ENCODE results near the gene CD2AP.
"Not testable (repeated sequence)": the region's sequence is repeated elsewhere in the genome, so short reads cannot be mapped to it uniquely, and the experiment has no call there.

Gene CD2AP

DNA sequence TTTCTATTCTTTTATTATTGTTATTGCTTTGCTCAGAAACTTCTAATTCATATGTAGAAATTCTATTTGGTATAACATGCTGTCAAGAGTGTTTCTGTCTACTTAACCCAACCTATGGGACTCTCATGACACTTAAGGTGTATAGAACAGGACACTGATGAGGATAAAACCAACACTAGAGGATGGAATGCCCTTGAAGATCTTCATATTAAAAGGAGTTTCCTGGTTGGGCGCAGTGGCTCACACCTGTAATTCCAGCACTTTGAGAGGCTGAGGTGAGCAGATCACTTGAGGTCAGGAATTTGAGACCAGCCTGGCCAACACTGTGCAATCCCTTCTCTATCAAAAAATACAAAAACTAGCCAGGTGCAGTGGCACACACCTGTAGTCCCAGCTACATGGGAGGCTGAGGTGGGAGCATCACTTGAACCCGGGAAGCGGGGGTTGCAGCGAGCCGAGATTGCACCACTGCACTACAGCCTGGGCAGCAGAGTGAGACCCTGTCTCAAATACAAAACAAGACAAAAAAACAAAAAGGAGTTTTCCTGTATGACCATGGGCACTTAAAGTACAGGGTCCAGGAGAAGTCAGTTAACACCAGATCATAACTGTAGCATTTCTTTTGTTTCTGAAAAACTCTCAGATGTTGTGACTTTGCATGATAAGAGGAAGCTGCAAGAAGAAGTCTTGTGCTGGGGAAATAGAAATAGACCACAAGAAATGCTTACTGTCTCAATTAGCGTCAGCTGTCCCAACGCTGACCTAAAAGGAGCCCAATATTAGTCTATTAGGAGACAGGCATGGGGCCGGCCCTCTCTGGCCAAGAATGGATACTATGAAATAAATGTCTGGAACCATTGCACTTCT lies 38.9 kb upstream of the CD2AP start:
- DNase-seq (ENCODE audit: extremely low read depth, low read depth) = no peak
- TF ChIP-seq, protein P1, sequence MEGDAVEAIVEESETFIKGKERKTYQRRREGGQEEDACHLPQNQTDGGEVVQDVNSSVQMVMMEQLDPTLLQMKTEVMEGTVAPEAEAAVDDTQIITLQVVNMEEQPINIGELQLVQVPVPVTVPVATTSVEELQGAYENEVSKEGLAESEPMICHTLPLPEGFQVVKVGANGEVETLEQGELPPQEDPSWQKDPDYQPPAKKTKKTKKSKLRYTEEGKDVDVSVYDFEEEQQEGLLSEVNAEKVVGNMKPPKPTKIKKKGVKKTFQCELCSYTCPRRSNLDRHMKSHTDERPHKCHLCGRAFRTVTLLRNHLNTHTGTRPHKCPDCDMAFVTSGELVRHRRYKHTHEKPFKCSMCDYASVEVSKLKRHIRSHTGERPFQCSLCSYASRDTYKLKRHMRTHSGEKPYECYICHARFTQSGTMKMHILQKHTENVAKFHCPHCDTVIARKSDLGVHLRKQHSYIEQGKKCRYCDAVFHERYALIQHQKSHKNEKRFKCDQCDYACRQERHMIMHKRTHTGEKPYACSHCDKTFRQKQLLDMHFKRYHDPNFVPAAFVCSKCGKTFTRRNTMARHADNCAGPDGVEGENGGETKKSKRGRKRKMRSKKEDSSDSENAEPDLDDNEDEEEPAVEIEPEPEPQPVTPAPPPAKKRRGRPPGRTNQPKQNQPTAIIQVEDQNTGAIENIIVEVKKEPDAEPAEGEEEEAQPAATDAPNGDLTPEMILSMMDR (IDR thresholded peaks at IDR 0.05; ENCODE audit: low read depth, low read length) = no peak

DNA sequence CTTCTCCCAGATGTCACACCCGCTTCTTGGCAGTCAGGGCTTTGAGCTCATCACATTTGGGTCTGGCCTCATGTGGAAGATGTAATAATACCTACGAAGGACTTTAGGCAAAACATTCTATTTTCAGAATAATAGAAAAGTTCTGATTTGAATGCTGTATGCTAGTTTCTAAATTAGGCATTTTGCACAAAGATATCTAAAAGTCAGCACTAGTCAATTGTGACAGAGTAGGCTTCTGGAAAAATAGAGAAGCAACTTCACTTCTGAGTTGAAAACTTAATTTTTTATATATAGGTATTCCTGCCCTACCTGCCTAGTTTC lies 38.3 kb upstream of the CD2AP start:
- DNase-seq (ENCODE audit: extremely low read depth, low read depth) = no peak
- TF ChIP-seq, protein P1 (IDR thresholded peaks at IDR 0.05; ENCODE audit: low read depth, low read length) = no peak

DNA sequence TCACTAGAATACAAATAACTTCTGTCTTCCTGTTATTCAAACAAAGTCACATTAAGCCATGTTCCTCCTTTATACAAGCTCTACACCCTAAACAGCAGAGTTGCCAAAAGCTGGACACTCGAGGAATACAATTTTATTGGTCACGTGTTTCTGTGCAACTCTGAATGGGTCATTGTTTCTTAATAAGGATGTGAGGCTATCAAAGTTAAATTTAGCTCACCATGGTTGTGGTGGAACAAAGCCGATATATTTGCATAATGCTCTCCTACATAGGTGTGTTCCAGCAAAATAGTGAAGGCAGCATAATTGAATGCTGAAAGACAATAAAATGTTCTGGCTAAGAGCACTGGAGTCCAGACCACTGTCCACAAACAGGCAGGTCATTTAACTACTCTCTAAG lies 36.9 kb upstream of the CD2AP start:
- TF ChIP-seq, protein P1 (IDR thresholded peaks at IDR 0.05; ENCODE audit: low read depth, low read length) = no peak
- no peak for DNase-seq (ENCODE audit: extremely low read depth, low read depth)

DNA sequence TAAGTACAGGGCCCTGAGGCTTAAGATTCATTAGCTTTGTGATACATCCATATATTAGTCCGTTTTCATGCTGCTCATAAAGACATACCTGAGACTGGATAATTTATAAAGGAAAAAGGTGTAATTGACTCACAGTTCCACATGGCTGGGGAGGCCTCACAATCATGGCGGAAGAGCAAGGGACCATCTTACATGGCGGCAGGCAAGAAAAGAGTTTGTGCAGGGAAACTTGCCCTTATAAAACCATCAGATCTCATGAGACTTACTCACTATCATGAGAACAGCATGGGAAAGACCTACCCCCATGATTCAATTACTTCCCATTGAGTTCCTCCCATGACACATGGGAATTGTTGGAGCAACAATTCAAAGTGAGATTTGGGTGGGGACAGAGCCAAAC lies 32.6 kb upstream of the CD2AP start:
- DNase-seq (ENCODE audit: extremely low read depth, low read depth) = not testable (repeated sequence)

DNA sequence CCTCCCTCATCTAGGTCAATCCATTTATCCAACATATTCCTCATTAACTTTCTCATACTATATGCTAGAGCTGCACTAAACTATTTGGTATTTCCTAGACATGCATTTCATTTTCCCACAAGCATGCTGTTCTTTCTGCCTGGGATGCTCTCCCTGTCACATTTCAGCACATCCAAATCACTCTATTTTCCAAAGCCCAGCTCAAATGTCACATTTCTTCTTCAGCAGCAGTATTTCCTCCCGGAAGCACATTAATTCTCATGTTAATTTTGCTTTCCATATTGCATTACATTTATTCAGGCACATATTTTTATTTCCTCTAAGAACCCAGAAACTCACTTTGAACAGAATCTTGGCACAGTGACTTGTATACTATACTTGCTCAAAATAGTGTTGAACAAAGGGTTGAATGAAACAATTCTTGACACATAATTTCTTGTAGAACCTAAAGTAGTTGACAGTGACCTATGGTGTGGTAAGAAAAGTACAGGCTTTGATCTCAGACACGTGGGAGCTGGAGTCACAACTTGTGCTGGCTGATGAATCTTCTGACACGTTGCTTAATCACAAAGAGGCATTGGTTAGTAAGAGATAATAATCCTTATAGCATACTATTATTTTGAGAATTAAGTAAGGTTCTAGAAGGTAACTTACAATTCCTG lies 30.8 kb upstream of the CD2AP start:
- no peak for DNase-seq (ENCODE audit: extremely low read depth, low read depth)
- TF ChIP-seq, protein P1 (IDR thresholded peaks at IDR 0.05; ENCODE audit: low read depth, low read length) = no peak

DNA sequence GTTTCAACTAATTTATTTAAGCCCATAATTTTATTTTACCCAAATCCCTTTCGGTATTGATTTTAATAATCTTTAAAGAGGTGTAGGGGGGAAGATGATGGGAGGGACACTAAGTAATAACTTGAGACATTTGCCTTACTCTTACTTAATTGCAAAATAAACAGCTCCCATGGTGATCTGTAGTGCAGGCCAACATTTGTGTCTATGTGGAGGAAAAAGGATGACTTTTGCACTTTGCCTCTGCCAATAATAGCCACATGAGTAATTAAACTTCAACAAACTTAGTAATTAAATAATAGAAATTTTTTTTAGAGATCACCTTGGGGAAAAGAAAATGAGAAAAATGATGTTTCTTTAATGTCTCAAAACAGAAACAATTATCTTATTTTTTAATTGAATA lies 29.9 kb upstream of the CD2AP start:
- TF ChIP-seq, protein P1 (IDR thresholded peaks at IDR 0.05; ENCODE audit: low read depth, low read length) = no peak
- no peak for DNase-seq (ENCODE audit: extremely low read depth, low read depth)

DNA sequence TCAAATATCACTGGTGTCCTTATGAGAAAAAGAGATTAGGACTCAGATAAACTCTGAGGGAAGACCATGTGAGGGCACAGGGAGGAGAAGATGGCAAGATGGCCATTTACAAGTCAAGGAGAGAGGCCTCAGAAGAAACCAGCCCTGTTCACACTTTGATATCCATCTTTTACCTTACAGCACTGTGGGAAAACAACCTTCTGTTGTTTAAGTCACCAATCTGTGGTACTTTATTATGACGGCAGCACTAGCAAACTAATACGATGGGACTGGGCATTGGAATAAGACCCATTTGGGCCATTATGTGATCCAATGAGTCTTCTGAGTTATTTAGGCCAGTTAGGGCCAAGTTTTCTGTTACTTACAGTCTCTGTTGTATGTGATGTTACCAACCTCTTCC lies 26.4 kb upstream of the CD2AP start:
- TF ChIP-seq, protein P1 (IDR thresholded peaks at IDR 0.05; ENCODE audit: low read depth, low read length) = no peak
- no peak for DNase-seq (ENCODE audit: extremely low read depth, low read depth)

Data from AG09319 (cell line).